ENCODE results near the gene GAB4.
"Not testable (repeated sequence)": the region's sequence is repeated elsewhere in the genome, so short reads cannot be mapped to it uniquely, and the experiment has no call there.

GRCh38 chr22:17014101-17014440 lies 6.0 kb upstream of the GAB4 start:
- not testable (repeated sequence) for TF ChIP-seq CTCF (IDR thresholded peaks at IDR 0.05 in 4 of 5, conservative IDR thresholded peaks at IDR 0.05 in 1 of 5); POLR2A (IDR thresholded peaks at IDR 0.05)
